Colonic mucosa (tissue), 4 donors: Measurements from ENCODE around the gene KLHL20. TPM values are rescaled to one million over a fixed set of nuclear protein-coding genes. Genes with fewer than 3 reads are reported as not detected.
"Not testable (repeated sequence)": the region's sequence is repeated elsewhere in the genome, so short reads cannot be mapped to it uniquely, and the experiment has no call there.

Experiments used
- DNase-seq: peaks from one replicate; pipeline ENCODE4 v3.0.0-alpha.2; 2020
- H3K27ac ChIP-seq: fragments of 200-600 bp; one replicate; pipeline ENCODE4 v1.8.0; 2021
- H3K27me3 ChIP-seq: fragments of 200-600 bp; one replicate; pipeline ENCODE4 v1.8.0; 2021
- H3K36me3 ChIP-seq: fragments of 200-600 bp; one replicate; pipeline ENCODE4 v1.8.0; 2021
- H3K4me1 ChIP-seq: fragments of 200-600 bp; one replicate; pipeline ENCODE4 v1.8.0; 2021; ENCODE audit warnings: mild to moderate bottlenecking
- H3K4me3 ChIP-seq: fragments of 200-600 bp; one replicate; pipeline ENCODE4 v1.8.0; 2021
- H3K9ac ChIP-seq, 2 donors: one replicate each; pipeline ENCODE4 v1.7.0; 2013; ENCODE audit warnings: control low read depth in 2 of 2, low read depth in 2 of 2, low read length in 2 of 2
- H3K9me3 ChIP-seq: fragments of 200-600 bp; one replicate; pipeline ENCODE4 v1.8.0; 2021
- CTCF ChIP-seq: fragments of 200-600 bp; IDR thresholded peaks from one replicate; pipeline ENCODE4 v1.8.0; 2022; ENCODE audit warnings: antibody characterized with exemption, mild to moderate bottlenecking
- intact Hi-C: fragments of 100-400 bp; cut with DNase I; formaldehyde crosslinking; loops from one replicate; pipeline ENCODE4 v1.14.1; 2022
- total RNA-seq, 2 donors: library from RNA; stranded (reverse); fragmentation: NEBNext Ultra II Directional in 1 of 2; extraction: Animal tissue kit (Norgen Biotek cat#: 25700) in 1 of 2; gene quantifications; one replicate each; pipeline ENCODE4 v1.2.1, GENCODE V29; 2021
- donor health status: healthy.
- donor health status: DM: no; HTN: no; CAD: no.
- donor health status: DM: no; HTN: no; CAD: no.

The KLHL20 gene
- total RNA-seq, 2 donors from 2014 or later = 14.9 to 22.5 TPM

- no peak for TF ChIP-seq CTCF
- H3K9ac ChIP-seq = no peak overlapping the region
These were observed 29.9 kb downstream of the KLHL20 start for GRCh38 chr1:173744651-173745050.

GRCh38 chr1:173749137-173749536 is 34.4 kb downstream of the KLHL20 start:
- intact Hi-C loops = no loop called here
- no peaks in the 10 kb centered on the region for H3K27me3 ChIP-seq
- no peak overlapping the region for H3K9ac ChIP-seq
- H3K36me3 ChIP-seq = no peaks in the 10 kb centered on the region
- no peak overlapping the region for H3K4me3 ChIP-seq
- DNase-seq = no peak
- no peak for TF ChIP-seq CTCF
- no peaks in the 10 kb centered on the region for H3K4me1 ChIP-seq
- H3K27ac ChIP-seq = no peak overlapping the region
- H3K9me3 ChIP-seq = no peaks in the 10 kb centered on the region

More at GRCh38 chr1:173744651-173745050, 29.9 kb downstream of the KLHL20 start:
- H3K27ac ChIP-seq = no peak overlapping the region
- no peaks in the 10 kb centered on the region for H3K36me3 ChIP-seq
- no peaks in the 10 kb centered on the region for H3K4me1 ChIP-seq
- no peak for DNase-seq
- H3K9me3 ChIP-seq = no peaks in the 10 kb centered on the region
- no peak overlapping the region for H3K4me3 ChIP-seq
- intact Hi-C loops = no loop called here
- no peaks in the 10 kb centered on the region for H3K27me3 ChIP-seq

- intact Hi-C loops = no loop called here
- no peaks in the 10 kb centered on the region for H3K4me1 ChIP-seq
- no peak overlapping the region for H3K4me3 ChIP-seq
- no peaks in the 10 kb centered on the region for H3K9me3 ChIP-seq
- no peak overlapping the region for H3K9ac ChIP-seq
- no peak for TF ChIP-seq CTCF
- peaks cover 23% of the 10 kb centered on the region for H3K36me3 ChIP-seq
- no peaks in the 10 kb centered on the region for H3K27me3 ChIP-seq
- no peak for DNase-seq
- H3K27ac ChIP-seq = no peak overlapping the region
These were observed 39.0 kb downstream of the KLHL20 start for GRCh38 chr1:173753830-173754229.

GRCh38 chr1:173757666-173758065 is 42.9 kb downstream of the KLHL20 start:
- Histone ChIP-seq H3K27ac (no peak overlapping the region), H3K9ac (no peak overlapping the region), H3K27me3 (no peaks in the 10 kb centered on the region), H3K4me3 (no peak overlapping the region), H3K4me1 (no peaks in the 10 kb centered on the region), H3K9me3 (no peaks in the 10 kb centered on the region), H3K36me3 (peaks cover 23% of the 10 kb centered on the region)
- intact Hi-C loops = no loop called here
- DNase-seq = no peak
- no peak for TF ChIP-seq CTCF

- no peaks in the 10 kb centered on the region for H3K4me1 ChIP-seq
- no peak for TF ChIP-seq CTCF
- peaks cover 23% of the 10 kb centered on the region for H3K36me3 ChIP-seq
- H3K27me3 ChIP-seq = no peaks in the 10 kb centered on the region
- intact Hi-C loops = no loop called here
- H3K9me3 ChIP-seq = no peaks in the 10 kb centered on the region
- no peak overlapping the region for H3K27ac ChIP-seq
- H3K9ac ChIP-seq = no peak overlapping the region
- DNase-seq = no peak
- no peak overlapping the region for H3K4me3 ChIP-seq
These were observed 43.3 kb downstream of the KLHL20 start for GRCh38 chr1:173758110-173758509.

- no peak overlapping the region for H3K9ac ChIP-seq
- H3K27ac ChIP-seq = no peak overlapping the region
- H3K9me3 ChIP-seq = no peaks in the 10 kb centered on the region
- no peak for DNase-seq
- TF ChIP-seq CTCF = no peak
- H3K4me3 ChIP-seq = no peak overlapping the region
- peaks cover 23% of the 10 kb centered on the region for H3K36me3 ChIP-seq
- no peaks in the 10 kb centered on the region for H3K4me1 ChIP-seq
- no peaks in the 10 kb centered on the region for H3K27me3 ChIP-seq
- intact Hi-C loops = no loop called here
These were observed 44.2 kb downstream of the KLHL20 start for GRCh38 chr1:173758980-173759379.

- DNase-seq, H3K27ac ChIP-seq, H3K9ac ChIP-seq, H3K9me3 ChIP-seq, H3K36me3 ChIP-seq, intact Hi-C loops, H3K4me1 ChIP-seq, H3K27me3 ChIP-seq, H3K4me3 ChIP-seq: not testable (repeated sequence)
These were observed 49.5 kb downstream of the KLHL20 start for GRCh38 chr1:173764331-173764730.
